Measurements from ENCODE around the gene HPGDS. TPM values are rescaled to one million over a fixed set of nuclear protein-coding genes. Genes with fewer than 3 reads are reported as not detected.

The HPGDS gene
- total RNA-seq, 1 donor from 2014 or later, result not detected

DNA sequence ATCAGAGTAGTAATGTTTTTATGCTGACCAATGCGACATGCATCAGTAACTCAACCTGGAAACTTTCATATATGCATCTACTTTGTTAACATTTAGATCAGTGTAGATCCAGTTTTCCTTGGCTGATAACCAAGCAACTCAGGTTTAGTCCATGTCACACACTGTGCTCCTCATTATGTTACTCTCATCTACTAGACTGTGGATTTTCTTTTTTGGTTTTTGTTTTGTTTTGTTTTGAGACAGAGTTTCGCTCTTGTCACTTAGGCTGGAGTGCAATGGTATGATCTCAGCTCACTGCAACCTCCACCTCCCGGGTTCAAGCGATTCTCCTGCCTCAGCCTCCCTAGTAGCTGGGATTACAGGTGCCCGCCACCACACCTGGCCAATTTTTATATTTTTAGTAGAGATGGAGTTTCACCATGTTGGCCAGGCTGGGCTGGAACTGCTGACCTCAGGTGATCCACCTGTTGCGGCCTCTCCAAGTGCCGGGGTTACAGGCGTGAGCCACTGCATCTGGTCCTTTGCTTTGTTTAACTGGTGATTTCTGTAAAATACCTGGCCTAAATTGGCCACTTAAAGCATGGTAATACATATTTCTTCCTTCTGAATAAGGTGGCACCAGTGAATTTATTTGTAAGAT lies 86.4 kb downstream of the HPGDS start:
- no peak for DNase-seq (ENCODE audit: low read depth in 2 of 2)

DNA sequence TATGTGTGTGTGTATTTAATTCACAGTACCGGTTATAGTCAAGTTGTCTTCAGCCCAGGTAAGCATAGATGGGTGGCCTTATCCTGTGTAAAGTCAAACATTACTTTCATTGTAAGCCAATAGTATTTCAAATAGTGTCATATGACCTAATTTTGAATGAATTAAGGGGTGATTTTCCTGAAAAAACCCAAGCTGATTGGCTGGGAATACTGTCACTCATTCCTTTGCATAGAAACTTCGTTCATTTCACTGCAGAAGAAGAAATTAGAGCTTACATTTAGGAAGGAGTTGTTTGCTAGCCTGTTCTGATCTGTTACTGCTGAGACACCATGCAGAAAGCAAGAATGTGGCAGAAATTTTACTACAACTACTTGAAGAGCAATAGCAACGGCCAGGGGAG lies 89.6 kb downstream of the HPGDS start:
- DNase-seq (ENCODE audit: low read depth in 2 of 2), result no peak

DNA sequence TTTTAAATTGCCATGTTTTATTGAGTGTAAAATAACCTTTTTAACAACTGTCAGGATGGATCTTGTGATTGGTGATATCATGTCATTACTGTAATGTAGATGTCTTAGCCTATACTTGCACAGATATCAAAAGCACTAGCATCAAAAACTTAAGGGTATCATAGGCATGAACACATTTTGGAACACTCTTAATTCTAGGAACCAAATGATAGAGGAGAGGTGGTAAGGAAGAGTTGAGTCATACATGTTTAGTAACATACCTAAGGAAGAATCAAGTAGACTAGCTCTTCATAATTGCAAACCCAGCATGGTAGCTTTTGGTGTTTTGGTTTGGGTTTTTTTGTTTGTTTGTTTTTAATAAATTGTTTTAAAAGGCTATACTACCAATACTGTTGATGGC lies 91.5 kb downstream of the HPGDS start:
- no peak for DNase-seq (ENCODE audit: low read depth in 2 of 2)

Other genes with a start within 250 kb of the HPGDS start
- gene SMARCAD1, start 135.0 kb downstream of the HPGDS start, total RNA-seq, result 26.3 and 28.6 TPM in 2 replicates
- gene PDLIM5, start 109.1 kb upstream of the HPGDS start, total RNA-seq, result 71.0 and 78.5 TPM in 2 replicates

Measured in dermis microvascular lymphatic vessel endothelial cell (primary cell).